ENCODE results near the gene KRT2.
A peak's percentile ranks its signal among the peaks of the same experiment; 100 is the strongest.

The KRT2 gene

GRCh38 chr12:52614381-52615207 is 37.4 kb downstream of the KRT2 start:
- Mint-ChIP-seq H3K9me3 (no peaks in the 10 kb centered on the region), H3K27me3 (no peaks in the 10 kb centered on the region), H3K4me1 (ENCODE audit: low read depth) (peaks cover 81% of the 10 kb centered on the region), H3K27ac (peak overlapping the region; percentile 93), H3K36me3 (ENCODE audit: low read depth) (no peaks in the 10 kb centered on the region), H3K4me3 (no peak overlapping the region)
- DNase-seq, result no peak

GRCh38 chr12:52613384-52614030 is 38.5 kb downstream of the KRT2 start:
- no peaks in the 10 kb centered on the region for H3K36me3 Mint-ChIP-seq (ENCODE audit: low read depth)
- H3K27ac Mint-ChIP-seq, result no peak overlapping the region
- H3K9me3 Mint-ChIP-seq, result no peaks in the 10 kb centered on the region
- H3K4me3 Mint-ChIP-seq, result no peak overlapping the region
- peaks cover 89% of the 10 kb centered on the region for H3K4me1 Mint-ChIP-seq (ENCODE audit: low read depth)
- no peak for DNase-seq
- no peaks in the 10 kb centered on the region for H3K27me3 Mint-ChIP-seq

GRCh38 chr12:52612431-52613383 is 39.3 kb downstream of the KRT2 start:
- H3K4me1 Mint-ChIP-seq (ENCODE audit: low read depth), result peaks cover 96% of the 10 kb centered on the region
- no peaks in the 10 kb centered on the region for H3K27me3 Mint-ChIP-seq
- H3K27ac Mint-ChIP-seq, result peak overlapping the region; percentile 24
- H3K4me3 Mint-ChIP-seq, result no peak overlapping the region
- no peak for DNase-seq
- no peaks in the 10 kb centered on the region for H3K36me3 Mint-ChIP-seq (ENCODE audit: low read depth)
- H3K9me3 Mint-ChIP-seq, result no peaks in the 10 kb centered on the region

GRCh38 chr12:52611080-52611468 is 40.9 kb downstream of the KRT2 start:
- H3K4me3 Mint-ChIP-seq, result no peak overlapping the region
- no peaks in the 10 kb centered on the region for H3K27me3 Mint-ChIP-seq
- H3K4me1 Mint-ChIP-seq (ENCODE audit: low read depth), result peaks cover 92% of the 10 kb centered on the region
- no peaks in the 10 kb centered on the region for H3K9me3 Mint-ChIP-seq
- peak overlapping the region; percentile 16 for H3K27ac Mint-ChIP-seq
- no peak for DNase-seq
- no peaks in the 10 kb centered on the region for H3K36me3 Mint-ChIP-seq (ENCODE audit: low read depth)

- DNase-seq, result no peak
- Mint-ChIP-seq H3K27ac (no peak overlapping the region), H3K36me3 (ENCODE audit: low read depth) (no peaks in the 10 kb centered on the region), H3K4me1 (ENCODE audit: low read depth) (peaks cover 90% of the 10 kb centered on the region), H3K27me3 (no peaks in the 10 kb centered on the region), H3K9me3 (no peaks in the 10 kb centered on the region), H3K4me3 (no peak overlapping the region)
Observed at GRCh38 chr12:52608826-52609630, 43.0 kb downstream of the KRT2 start.

- peaks cover 90% of the 10 kb centered on the region for H3K4me1 Mint-ChIP-seq (ENCODE audit: low read depth)
Observed at GRCh38 chr12:52608161-52608560, 43.9 kb downstream of the KRT2 start.

GRCh38 chr12:52607314-52607713 is 44.7 kb downstream of the KRT2 start:
- H3K27me3 Mint-ChIP-seq, result no peaks in the 10 kb centered on the region
- DNase-seq, result no peak
- no peak overlapping the region for H3K27ac Mint-ChIP-seq
- no peaks in the 10 kb centered on the region for H3K36me3 Mint-ChIP-seq (ENCODE audit: low read depth)
- H3K4me1 Mint-ChIP-seq (ENCODE audit: low read depth), result peaks cover 90% of the 10 kb centered on the region
- no peak overlapping the region for H3K4me3 Mint-ChIP-seq
- H3K9me3 Mint-ChIP-seq, result no peaks in the 10 kb centered on the region

More at GRCh38 chr12:52608161-52608560, 43.9 kb downstream of the KRT2 start:
- Mint-ChIP-seq H3K9me3 (no peaks in the 10 kb centered on the region), H3K27ac (no peak overlapping the region), H3K36me3 (ENCODE audit: low read depth) (no peaks in the 10 kb centered on the region), H3K4me3 (no peak overlapping the region), H3K27me3 (no peaks in the 10 kb centered on the region)
- DNase-seq, result no peak

GRCh38 chr12:52606581-52607218 is 45.3 kb downstream of the KRT2 start:
- Mint-ChIP-seq H3K36me3 (ENCODE audit: low read depth) (no peaks in the 10 kb centered on the region), H3K9me3 (no peaks in the 10 kb centered on the region), H3K27me3 (no peaks in the 10 kb centered on the region), H3K4me3 (no peak overlapping the region), H3K4me1 (ENCODE audit: low read depth) (peaks cover 90% of the 10 kb centered on the region), H3K27ac (no peak overlapping the region)
- no peak for DNase-seq

GRCh38 chr12:52606096-52606495 is 45.9 kb downstream of the KRT2 start:
- H3K4me3 Mint-ChIP-seq, result no peak overlapping the region
- no peaks in the 10 kb centered on the region for H3K9me3 Mint-ChIP-seq
- no peaks in the 10 kb centered on the region for H3K36me3 Mint-ChIP-seq (ENCODE audit: low read depth)
- no peaks in the 10 kb centered on the region for H3K27me3 Mint-ChIP-seq
- peaks cover 86% of the 10 kb centered on the region for H3K4me1 Mint-ChIP-seq (ENCODE audit: low read depth)
- no peak overlapping the region for H3K27ac Mint-ChIP-seq
- no peak for DNase-seq

GRCh38 chr12:52605542-52605941 is 46.5 kb downstream of the KRT2 start:
- H3K36me3 Mint-ChIP-seq (ENCODE audit: low read depth), result no peaks in the 10 kb centered on the region
- no peak overlapping the region for H3K4me3 Mint-ChIP-seq
- DNase-seq, result no peak
- H3K9me3 Mint-ChIP-seq, result no peaks in the 10 kb centered on the region
- peaks cover 2% of the 10 kb centered on the region for H3K27me3 Mint-ChIP-seq
- H3K27ac Mint-ChIP-seq, result no peak overlapping the region
- H3K4me1 Mint-ChIP-seq (ENCODE audit: low read depth), result peaks cover 80% of the 10 kb centered on the region

- H3K4me3 Mint-ChIP-seq, result no peak overlapping the region
- peaks cover 3% of the 10 kb centered on the region for H3K27me3 Mint-ChIP-seq
- no peak for DNase-seq
- no peaks in the 10 kb centered on the region for H3K9me3 Mint-ChIP-seq
- H3K36me3 Mint-ChIP-seq (ENCODE audit: low read depth), result no peaks in the 10 kb centered on the region
- peaks cover 74% of the 10 kb centered on the region for H3K4me1 Mint-ChIP-seq (ENCODE audit: low read depth)
- H3K27ac Mint-ChIP-seq, result no peak overlapping the region
Observed at GRCh38 chr12:52604859-52605258, 47.2 kb downstream of the KRT2 start.

GRCh38 chr12:52603314-52603713 is 48.7 kb downstream of the KRT2 start:
- no peaks in the 10 kb centered on the region for H3K9me3 Mint-ChIP-seq
- DNase-seq, result no peak
- H3K27me3 Mint-ChIP-seq, result peaks cover 3% of the 10 kb centered on the region
- no peaks in the 10 kb centered on the region for H3K36me3 Mint-ChIP-seq (ENCODE audit: low read depth)
- H3K27ac Mint-ChIP-seq, result no peak overlapping the region
- no peak overlapping the region for H3K4me3 Mint-ChIP-seq
- H3K4me1 Mint-ChIP-seq (ENCODE audit: low read depth), result peaks cover 60% of the 10 kb centered on the region

- Mint-ChIP-seq H3K27ac (no peak overlapping the region), H3K9me3 (no peaks in the 10 kb centered on the region), H3K4me3 (no peak overlapping the region), H3K27me3 (peaks cover 3% of the 10 kb centered on the region), H3K36me3 (ENCODE audit: low read depth) (no peaks in the 10 kb centered on the region), H3K4me1 (ENCODE audit: low read depth) (peaks cover 53% of the 10 kb centered on the region)
- no peak for DNase-seq
Observed at GRCh38 chr12:52602552-52602951, 49.5 kb downstream of the KRT2 start.
